HG02981 (cell line): ENCODE results near the gene FHAD1.
"Not testable (repeated sequence)": the region's sequence is repeated elsewhere in the genome, so short reads cannot be mapped to it uniquely, and the experiment has no call there.

Experiments
- ATAC-seq: cut with Tn5 transposase; IDR thresholded peaks from one replicate; pipeline ENCODE4 v1.9.1; 2021; ENCODE audit warnings: mild to moderate bottlenecking, moderate library complexity; ENCODE audit not compliant: unreplicated experiment

FHAD1 gene

DNA sequence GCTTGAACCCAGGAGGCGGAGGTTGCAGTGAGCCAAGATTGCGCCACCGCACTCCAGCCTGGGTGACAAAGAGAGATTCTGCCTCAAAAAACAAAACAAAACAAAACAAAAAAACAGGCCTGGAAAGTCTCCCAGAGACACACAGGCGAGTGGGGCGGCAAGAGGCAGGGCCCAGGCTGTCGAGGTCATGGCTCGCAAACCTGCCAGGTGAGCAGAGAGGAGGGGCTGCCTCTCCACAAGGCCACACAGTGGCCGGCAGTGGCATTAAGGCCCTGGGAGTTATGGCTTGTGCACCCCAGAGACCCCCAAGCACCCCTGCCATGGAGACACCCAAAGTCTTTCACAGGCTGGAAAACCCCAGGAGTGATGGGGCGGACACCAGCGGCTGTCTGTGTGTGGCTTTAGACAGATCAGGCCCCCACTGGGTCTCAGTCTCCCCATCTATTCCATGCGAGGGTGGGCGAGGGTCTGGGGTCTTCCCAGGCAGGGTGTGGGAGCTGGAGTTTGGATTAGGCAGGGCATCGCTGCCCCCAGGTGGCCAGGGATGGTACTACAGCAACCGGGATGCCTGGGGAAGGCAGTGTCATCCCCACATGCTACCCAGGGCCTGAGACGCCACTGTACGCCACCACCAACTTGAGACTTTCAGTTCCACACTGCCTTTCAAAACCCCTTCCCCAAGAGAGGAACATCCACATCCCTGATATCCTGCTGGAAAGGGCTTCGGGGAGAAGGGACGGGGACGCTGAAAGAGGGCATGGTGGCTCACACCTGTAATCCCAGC lies 184.0 kb downstream of the FHAD1 start:
- peak; percentile 51 for ATAC-seq

DNA sequence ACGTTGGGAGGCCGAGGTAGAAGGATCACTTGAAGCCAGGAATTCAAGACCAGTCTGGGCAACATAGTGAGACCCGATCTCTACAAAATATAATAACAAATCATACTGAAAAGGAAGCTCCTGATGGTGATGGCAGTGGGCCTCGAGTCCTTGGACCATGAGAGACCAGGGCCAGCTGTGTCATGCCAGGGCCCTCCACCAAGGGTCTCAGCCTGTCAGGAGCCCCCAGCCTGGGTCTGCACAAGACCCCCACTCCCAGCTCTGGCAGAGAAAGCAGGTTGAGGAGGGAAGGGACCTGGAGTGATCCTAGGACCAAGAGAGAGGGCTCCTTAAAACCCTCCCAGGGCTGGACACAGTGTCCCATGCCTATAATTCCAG lies 184.5 kb downstream of the FHAD1 start:
- no peak for ATAC-seq

DNA sequence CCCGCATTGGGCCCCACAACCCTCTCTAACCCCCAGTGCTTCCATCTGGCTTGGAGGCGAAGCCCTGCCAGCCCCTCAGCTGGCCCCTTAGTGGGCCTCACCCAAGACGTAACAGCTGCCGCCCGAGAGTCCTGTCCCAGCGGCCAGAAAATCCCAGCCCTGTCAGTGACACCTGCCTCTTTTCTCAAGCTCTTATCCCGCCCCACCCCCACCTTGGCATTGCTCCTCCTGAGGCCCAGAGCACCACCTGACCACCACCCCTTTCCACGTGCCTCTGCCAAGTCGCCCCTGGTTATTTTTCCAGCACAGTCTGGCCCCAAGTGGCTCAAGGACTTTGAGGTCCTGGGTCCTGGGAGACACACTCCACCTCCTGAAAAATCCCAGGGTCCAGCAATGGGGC lies 185.3 kb downstream of the FHAD1 start:
- no peak for ATAC-seq

- ATAC-seq = no peak
Observed at GRCh38 chr1:15433471-15433870, 186.4 kb downstream of the FHAD1 start.

GRCh38 chr1:15434739-15435138 lies 187.7 kb downstream of the FHAD1 start:
- not testable (repeated sequence) for ATAC-seq

DNA sequence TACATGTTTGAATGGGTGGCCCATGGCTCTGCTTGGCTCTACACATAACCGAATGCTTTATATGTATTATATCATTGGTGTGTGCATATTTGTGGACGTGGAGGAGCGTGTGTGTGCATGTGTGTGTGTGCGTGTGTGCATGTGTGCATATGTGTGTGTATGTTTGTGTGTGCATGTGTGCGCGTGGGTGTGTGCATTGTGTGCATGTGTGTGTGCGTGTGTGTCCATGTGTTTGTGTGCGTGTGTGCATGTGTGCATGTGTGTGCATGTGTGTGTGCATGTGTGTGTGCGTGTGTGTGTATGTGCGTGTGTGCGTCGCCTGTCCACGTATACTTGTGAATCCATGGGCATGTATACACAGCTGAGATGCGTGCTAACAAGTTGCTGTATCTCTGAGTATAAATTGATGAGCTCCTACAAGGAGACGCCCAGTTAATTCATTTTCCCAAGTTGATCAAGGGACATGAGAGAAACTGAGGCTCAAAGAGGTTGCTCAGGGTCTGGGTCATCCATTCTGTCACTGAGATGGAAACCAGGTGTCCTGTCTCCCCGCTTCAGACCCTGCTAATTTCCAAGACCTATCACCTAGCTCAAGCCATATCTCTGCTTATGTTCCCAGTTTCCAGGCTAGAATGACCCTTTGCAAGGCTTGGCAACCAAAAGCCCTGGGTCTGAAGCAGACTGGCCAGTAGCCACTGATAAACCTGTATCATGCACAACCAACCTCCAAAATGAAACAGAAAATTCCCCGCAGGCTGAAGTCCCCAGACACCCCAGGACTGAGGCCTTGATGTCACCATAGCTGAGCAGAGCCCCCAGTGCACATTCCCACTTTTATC lies 188.4 kb downstream of the FHAD1 start:
- no peak for ATAC-seq

DNA sequence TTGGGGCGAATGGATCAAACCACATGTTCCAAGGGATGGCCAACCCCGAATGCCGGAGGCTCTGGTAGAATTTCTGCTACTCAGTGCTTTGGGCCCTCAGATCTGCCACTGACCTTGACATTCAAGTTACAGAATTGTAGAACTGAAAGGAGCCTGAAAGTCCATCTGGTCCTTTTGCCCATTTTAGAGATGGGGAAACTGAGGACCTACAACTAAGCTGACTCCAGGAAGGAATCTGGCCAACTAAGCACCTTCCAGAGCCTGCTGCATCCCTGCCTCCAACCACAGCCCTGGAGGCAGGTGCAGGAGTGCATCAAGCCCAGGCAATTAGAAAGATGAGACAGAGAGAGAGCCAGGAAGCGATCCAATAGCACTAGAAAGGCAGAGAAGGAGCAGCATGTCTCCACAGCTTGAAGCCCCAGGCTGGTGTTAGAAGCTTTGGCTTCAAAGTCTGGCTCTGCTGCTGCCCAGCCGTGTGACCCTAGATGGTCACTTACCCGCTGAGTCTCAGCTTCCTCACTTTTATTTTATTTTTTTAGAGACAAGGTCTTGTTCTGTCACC lies 189.9 kb downstream of the FHAD1 start:
- no peak for ATAC-seq

GRCh38 chr1:15439325-15439724 lies 192.3 kb downstream of the FHAD1 start:
- ATAC-seq = no peak

DNA sequence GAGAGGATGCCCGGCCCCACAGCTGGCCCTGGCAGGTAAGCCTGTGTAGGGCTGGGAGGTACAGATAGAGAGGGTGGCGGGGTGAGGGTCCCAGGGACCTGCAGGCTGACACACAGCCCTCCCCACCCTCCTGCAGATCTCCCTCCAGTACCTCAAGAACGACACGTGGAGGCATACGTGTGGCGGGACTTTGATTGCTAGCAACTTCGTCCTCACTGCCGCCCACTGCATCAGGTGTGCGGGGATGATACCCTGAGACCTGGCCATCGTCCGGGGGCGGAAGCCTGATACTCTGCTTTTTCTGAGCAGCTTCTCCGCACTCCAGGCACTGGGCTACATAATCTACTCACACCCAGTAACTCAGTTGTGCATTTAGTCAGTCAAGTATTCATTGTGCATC lies 193.3 kb downstream of the FHAD1 start:
- ATAC-seq = no peak

- ATAC-seq = no peak
Observed at GRCh38 chr1:15441247-15441646, 194.2 kb downstream of the FHAD1 start.

DNA sequence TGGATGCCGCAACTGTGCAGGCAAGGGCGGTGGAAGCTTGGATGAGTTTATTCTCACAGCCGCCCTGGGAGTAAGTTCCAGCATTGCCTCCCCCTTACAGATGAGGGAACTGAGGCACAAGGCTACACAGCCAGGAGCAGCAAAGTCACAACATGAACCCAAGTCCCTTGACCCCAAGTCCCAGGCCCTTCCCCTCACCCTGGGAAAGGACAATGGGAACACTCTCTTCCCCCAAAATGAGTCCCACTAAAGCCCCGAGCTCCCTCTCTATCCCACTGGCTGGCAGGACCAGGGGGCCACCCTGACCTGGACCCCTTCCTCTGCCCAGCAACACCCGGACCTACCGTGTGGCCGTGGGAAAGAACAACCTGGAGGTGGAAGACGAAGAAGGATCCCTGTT lies 195.1 kb downstream of the FHAD1 start:
- ATAC-seq = no peak

DNA sequence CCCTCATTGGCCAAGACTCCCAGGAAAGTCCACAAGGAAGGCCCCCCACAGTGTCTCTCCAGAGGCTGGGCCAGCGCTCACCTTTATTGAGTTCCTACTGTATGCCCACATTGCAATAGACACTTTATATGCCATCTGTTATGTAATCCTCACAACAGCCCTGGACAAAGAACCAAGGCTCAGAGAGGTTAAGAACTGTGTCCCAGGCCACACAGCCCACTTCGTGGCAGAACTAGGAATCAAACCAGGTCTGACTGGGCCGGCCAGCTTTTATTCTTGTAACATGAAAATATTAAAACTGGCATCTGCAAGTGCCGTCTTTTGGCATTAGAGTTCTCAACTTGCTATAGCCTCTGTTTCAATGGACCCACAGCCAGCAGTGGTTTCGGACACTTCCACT lies 195.7 kb downstream of the FHAD1 start:
- ATAC-seq = no peak

- no peak for ATAC-seq
Observed at GRCh38 chr1:15443281-15443680, 196.3 kb downstream of the FHAD1 start.

- no peak for ATAC-seq
Observed at GRCh38 chr1:15444468-15445389, 197.7 kb downstream of the FHAD1 start.

DNA sequence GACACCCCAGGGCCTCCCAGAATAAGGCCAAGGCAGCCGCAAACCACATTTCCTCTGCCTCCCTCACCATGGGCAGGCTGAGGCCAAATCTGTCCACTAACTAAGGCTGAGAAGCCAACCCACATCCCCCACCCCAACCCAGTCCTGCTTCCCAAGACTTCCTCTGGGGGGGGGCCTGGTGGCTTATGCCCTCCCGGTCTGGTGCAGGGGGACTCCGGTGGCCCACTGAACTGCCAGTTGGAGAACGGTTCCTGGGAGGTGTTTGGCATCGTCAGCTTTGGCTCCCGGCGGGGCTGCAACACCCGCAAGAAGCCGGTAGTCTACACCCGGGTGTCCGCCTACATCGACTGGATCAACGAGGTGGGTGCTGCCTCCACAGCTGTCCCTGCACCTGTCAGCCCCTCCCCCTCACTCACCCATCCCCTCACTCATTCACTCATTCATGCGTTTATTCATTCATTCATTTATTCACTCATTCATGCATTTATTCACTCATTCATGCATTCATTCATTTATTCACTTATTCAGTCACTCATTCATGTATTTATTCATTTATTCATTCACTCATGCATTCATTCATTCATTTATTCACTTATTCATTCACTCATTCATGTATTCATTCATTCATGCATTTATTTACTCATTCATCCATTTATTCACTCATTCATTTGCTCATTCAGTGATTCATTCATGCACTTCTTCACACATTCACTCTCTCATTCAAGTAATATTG lies 198.5 kb downstream of the FHAD1 start:
- no peak for ATAC-seq

GRCh38 chr1:15446212-15446611 lies 199.2 kb downstream of the FHAD1 start:
- ATAC-seq = no peak
